DMS153 treated with DMSO at 0.1 percent for 48 hours (cell line): Measurements from ENCODE around the gene SLX4IP.

Source experiments
- DNase-seq: peaks from one replicate; lab custom pipeline; 2025; ENCODE audit not compliant: unreplicated experiment; lab: John Stamatoyannopoulos, UW

Gene SLX4IP

GRCh38 chr20:10547276-10548114 lies 112.4 kb downstream of the SLX4IP start:
- DNase-seq = no peak

- DNase-seq = no peak
Measured at GRCh38 chr20:10549511-10549910, 114.4 kb downstream of the SLX4IP start.

- no peak for DNase-seq
Measured at GRCh38 chr20:10550204-10551118, 115.4 kb downstream of the SLX4IP start.

- DNase-seq = no peak
Measured at GRCh38 chr20:10551732-10552724, 116.9 kb downstream of the SLX4IP start.

GRCh38 chr20:10553326-10553984 lies 118.3 kb downstream of the SLX4IP start:
- peak; percentile 83 for DNase-seq

GRCh38 chr20:10554285-10554684 lies 119.2 kb downstream of the SLX4IP start:
- no peak for DNase-seq

- no peak for DNase-seq
Measured at GRCh38 chr20:10555393-10555792, 120.3 kb downstream of the SLX4IP start.

GRCh38 chr20:10555865-10556308 lies 120.8 kb downstream of the SLX4IP start:
- no peak for DNase-seq

- DNase-seq = no peak
Measured at GRCh38 chr20:10556519-10557083, 121.5 kb downstream of the SLX4IP start.

- DNase-seq = no peak
Measured at GRCh38 chr20:10557685-10558084, 122.6 kb downstream of the SLX4IP start.

- DNase-seq = no peak
Measured at GRCh38 chr20:10558635-10559187, 123.6 kb downstream of the SLX4IP start.

- peak; percentile 15 for DNase-seq
Measured at GRCh38 chr20:10559266-10559665, 124.2 kb downstream of the SLX4IP start.

- no peak for DNase-seq
Measured at GRCh38 chr20:10560686-10561085, 125.6 kb downstream of the SLX4IP start.

- DNase-seq = no peak
Measured at GRCh38 chr20:10561302-10561701, 126.2 kb downstream of the SLX4IP start.

- DNase-seq = no peak
Measured at GRCh38 chr20:10562899-10563298, 127.8 kb downstream of the SLX4IP start.

GRCh38 chr20:10563935-10564492 lies 128.9 kb downstream of the SLX4IP start:
- no peak for DNase-seq

GRCh38 chr20:10565191-10565921 lies 130.3 kb downstream of the SLX4IP start:
- no peak for DNase-seq
